Measurements from ENCODE around the gene ASTN2. TPM values are rescaled to one million over a fixed set of nuclear protein-coding genes. Genes with fewer than 3 reads are reported as not detected.

Gene ASTN2
- total and polyA plus RNA-seq, 2 donors, result 3.1 to 10.2 TPM

DNA sequence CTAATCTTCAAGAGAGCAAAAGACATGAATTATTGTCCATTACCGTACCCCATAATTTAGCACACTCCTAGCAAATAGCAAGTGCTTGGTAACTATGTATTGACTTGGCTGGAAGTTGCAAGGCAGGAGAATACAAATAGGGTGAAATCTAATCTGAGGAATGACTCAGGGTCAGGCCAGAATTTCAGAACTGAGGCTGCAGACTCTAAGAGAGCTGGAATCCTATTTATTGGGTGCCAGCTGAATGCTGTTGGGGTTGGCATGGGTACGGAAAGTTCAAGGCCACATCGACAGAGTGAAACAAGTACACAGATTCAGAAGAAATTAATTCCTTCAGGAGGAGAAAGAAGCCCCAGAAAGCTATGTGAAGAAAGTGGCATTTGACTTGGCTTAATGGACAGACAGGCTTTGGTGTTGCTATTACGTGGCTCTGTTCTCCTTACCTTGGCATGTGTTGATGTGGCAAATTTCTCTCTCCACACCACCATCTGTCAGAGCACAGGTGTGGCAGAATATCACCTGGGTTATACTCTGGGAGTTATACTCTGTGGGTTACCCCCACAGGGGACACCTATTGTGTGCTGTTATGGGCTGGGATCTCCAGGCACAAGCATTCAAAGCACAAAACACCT lies 20.9 kb upstream of the ASTN2 start:
- H3K36me3 ChIP-seq (ENCODE audit: insufficient read depth), result no peaks in the 10 kb centered on the region
- DNase-seq (ENCODE audit: extremely low spot score), result no peak
- H3K27ac ChIP-seq (ENCODE audit: low read depth), result no peak overlapping the region
- no peak overlapping the region for H3K4me3 ChIP-seq (ENCODE audit: low read depth, low read length)
- H3K4me1 ChIP-seq (ENCODE audit: insufficient read depth), result no peaks in the 10 kb centered on the region
- WGBS, result 68% methylated on average over 4 of the region's 4 CpGs

GRCh38 chr9:117434566-117434965 lies 19.7 kb upstream of the ASTN2 start:
- DNase-seq (ENCODE audit: extremely low spot score), result no peak

DNA sequence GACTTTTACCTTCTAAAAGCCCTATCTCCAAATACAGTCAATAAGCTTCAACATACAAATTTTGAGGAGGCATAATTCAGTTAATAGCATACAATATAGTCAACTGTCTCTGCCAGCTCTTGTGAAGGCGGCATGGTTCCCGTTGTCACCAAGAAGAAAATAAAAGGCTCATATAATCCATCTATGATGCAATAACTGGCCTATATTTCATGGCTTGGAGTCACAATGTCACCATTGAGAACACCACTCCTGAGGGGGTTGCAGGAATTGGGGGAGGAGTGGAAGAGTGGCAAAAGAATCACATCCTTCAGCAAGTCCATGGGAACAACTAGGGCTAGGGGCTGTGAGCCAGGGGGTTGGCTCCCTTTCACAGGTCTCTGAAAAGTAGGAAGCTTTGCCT lies 16.0 kb upstream of the ASTN2 start:
- Histone ChIP-seq H3K4me1 (ENCODE audit: insufficient read depth) (no peaks in the 10 kb centered on the region), H3K27ac (ENCODE audit: low read depth) (no peak overlapping the region), H3K36me3 (ENCODE audit: insufficient read depth) (no peaks in the 10 kb centered on the region), H3K4me3 (ENCODE audit: low read depth, low read length) (no peak overlapping the region)
- no peak for DNase-seq (ENCODE audit: extremely low spot score)
- 91% methylated on average over 2 of the region's 2 CpGs for WGBS

More at GRCh38 chr9:117434566-117434965, 19.7 kb upstream of the ASTN2 start:
- H3K36me3 ChIP-seq (ENCODE audit: insufficient read depth), result no peaks in the 10 kb centered on the region
- no peak overlapping the region for H3K4me3 ChIP-seq (ENCODE audit: low read depth, low read length)
- H3K27ac ChIP-seq (ENCODE audit: low read depth), result no peak overlapping the region
- no peaks in the 10 kb centered on the region for H3K4me1 ChIP-seq (ENCODE audit: insufficient read depth)

DNA sequence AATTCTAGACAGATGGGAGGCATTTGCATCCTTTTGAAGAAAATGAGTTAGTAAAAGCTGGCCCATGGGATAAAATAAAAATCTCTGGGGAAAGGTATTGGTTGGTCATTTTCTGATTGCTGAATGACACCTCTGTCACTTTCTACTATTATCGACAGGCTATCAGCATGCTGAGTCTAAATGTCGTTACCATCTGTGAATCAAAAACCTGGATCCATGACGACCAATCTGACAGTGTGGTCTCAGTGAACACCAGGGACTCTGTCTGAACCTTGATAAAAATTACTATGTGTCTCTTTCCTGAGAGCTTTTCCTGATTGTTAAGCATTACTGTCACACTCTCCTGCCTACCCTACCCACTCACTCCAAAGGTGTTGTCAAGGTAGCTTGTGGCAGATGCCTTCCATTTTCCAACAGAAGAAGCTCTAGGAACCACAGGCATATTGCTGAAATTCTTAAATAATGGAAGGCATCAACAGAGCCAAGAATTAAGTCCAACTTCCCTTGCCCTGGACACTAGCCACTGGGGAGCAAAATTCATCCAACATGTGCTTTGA lies 12.6 kb upstream of the ASTN2 start:
- 80% methylated on average over 3 of the region's 3 CpGs for WGBS

GRCh38 chr9:117425566-117425965 lies 10.7 kb upstream of the ASTN2 start:
- H3K27ac ChIP-seq (ENCODE audit: low read depth), result no peak overlapping the region
- H3K4me1 ChIP-seq (ENCODE audit: insufficient read depth), result no peaks in the 10 kb centered on the region
- WGBS, result 72% methylated on average over 3 of the region's 3 CpGs
- DNase-seq (ENCODE audit: extremely low spot score), result no peak
- H3K4me3 ChIP-seq (ENCODE audit: low read depth, low read length), result no peak overlapping the region
- no peaks in the 10 kb centered on the region for H3K36me3 ChIP-seq (ENCODE audit: insufficient read depth)

More for the DNA sequence above, 12.6 kb upstream of the ASTN2 start:
- Histone ChIP-seq H3K36me3 (ENCODE audit: insufficient read depth) (no peaks in the 10 kb centered on the region), H3K4me1 (ENCODE audit: insufficient read depth) (no peaks in the 10 kb centered on the region), H3K4me3 (ENCODE audit: low read depth, low read length) (no peak overlapping the region), H3K27ac (ENCODE audit: low read depth) (no peak overlapping the region)
- no peak for DNase-seq (ENCODE audit: extremely low spot score)

DNA sequence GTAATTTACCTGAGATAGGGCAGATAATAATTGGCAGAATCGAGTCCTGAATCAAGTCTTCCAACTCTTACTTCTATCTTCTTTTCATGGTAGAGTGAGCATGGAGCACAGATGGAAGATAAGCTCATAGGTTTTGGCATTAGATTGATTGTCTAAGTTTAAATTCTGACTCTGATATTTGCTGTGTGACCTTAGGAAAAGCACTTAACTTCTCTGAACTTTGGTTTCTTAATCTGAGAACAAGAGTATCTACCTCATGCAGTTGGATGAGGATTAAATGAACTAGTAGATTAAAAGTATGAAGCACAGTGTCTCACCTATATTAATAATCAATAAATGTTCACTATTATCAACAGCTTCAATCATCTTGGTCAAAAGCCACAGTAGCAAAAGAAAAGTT lies 9.4 kb upstream of the ASTN2 start:
- no peaks in the 10 kb centered on the region for H3K36me3 ChIP-seq (ENCODE audit: insufficient read depth)
- DNase-seq (ENCODE audit: extremely low spot score), result no peak
- H3K27ac ChIP-seq (ENCODE audit: low read depth), result no peak overlapping the region
- WGBS, result 76% methylated on average over 1 of the region's 1 CpG
- H3K4me1 ChIP-seq (ENCODE audit: insufficient read depth), result no peaks in the 10 kb centered on the region
- no peak overlapping the region for H3K4me3 ChIP-seq (ENCODE audit: low read depth, low read length)

- H3K36me3 ChIP-seq (ENCODE audit: insufficient read depth), result no peaks in the 10 kb centered on the region
- no peak overlapping the region for H3K4me3 ChIP-seq (ENCODE audit: low read depth, low read length)
- H3K4me1 ChIP-seq (ENCODE audit: insufficient read depth), result no peaks in the 10 kb centered on the region
- no peak for DNase-seq (ENCODE audit: extremely low spot score)
- no peak overlapping the region for H3K27ac ChIP-seq (ENCODE audit: low read depth)
- WGBS, result 62% methylated on average over 1 of the region's 1 CpG
Observed at GRCh38 chr9:117418111-117418510, 3.3 kb upstream of the ASTN2 start.

DNA sequence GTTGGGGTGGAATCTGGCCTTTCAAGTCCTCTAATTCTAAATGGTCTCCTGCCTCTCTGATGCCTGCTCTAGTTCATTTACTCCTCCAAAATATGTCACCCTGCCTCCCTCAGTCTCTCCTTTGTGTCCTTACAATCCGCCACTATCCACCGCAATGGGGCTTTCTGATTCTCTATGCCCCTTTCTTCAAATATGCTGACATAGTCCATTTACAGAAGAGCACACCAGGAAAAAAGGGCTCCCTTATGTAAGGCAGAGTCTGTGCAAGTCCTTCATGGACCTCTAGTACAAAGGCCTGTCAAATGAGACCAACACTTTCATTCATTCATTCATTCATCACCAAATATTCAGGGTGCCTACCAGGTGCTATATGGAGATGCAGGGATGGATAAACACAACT lies 2.0 kb upstream of the ASTN2 start:
- 92% methylated on average over 2 of the region's 2 CpGs for WGBS
- Histone ChIP-seq H3K36me3 (ENCODE audit: insufficient read depth) (no peaks in the 10 kb centered on the region), H3K4me3 (ENCODE audit: low read depth, low read length) (no peak overlapping the region), H3K4me1 (ENCODE audit: insufficient read depth) (no peaks in the 10 kb centered on the region), H3K27ac (ENCODE audit: low read depth) (no peak overlapping the region)
- DNase-seq (ENCODE audit: extremely low spot score), result no peak

- no peak overlapping the region for H3K27ac ChIP-seq (ENCODE audit: low read depth)
- peak overlapping the region; percentile 59 for H3K4me3 ChIP-seq (ENCODE audit: low read depth, low read length)
- 4% methylated on average over 13 of the region's 13 CpGs for WGBS
- H3K4me1 ChIP-seq (ENCODE audit: insufficient read depth), result no peaks in the 10 kb centered on the region
- no peaks in the 10 kb centered on the region for H3K36me3 ChIP-seq (ENCODE audit: insufficient read depth)
- no peak for DNase-seq (ENCODE audit: extremely low spot score)
Observed at GRCh38 chr9:117415358-117415914, 579 bp upstream of the ASTN2 start.

GRCh38 chr9:117414220-117414905 lies 494 bp downstream of the ASTN2 start:
- Histone ChIP-seq H3K27ac (ENCODE audit: low read depth) (no peak overlapping the region), H3K4me3 (ENCODE audit: low read depth, low read length) (peak overlapping the region; percentile 59), H3K36me3 (ENCODE audit: insufficient read depth) (no peaks in the 10 kb centered on the region), H3K4me1 (ENCODE audit: insufficient read depth) (no peaks in the 10 kb centered on the region)
- under 1% methylated on average over 77 of the region's 77 CpGs for WGBS
- DNase-seq (ENCODE audit: extremely low spot score), result no peak

DNA sequence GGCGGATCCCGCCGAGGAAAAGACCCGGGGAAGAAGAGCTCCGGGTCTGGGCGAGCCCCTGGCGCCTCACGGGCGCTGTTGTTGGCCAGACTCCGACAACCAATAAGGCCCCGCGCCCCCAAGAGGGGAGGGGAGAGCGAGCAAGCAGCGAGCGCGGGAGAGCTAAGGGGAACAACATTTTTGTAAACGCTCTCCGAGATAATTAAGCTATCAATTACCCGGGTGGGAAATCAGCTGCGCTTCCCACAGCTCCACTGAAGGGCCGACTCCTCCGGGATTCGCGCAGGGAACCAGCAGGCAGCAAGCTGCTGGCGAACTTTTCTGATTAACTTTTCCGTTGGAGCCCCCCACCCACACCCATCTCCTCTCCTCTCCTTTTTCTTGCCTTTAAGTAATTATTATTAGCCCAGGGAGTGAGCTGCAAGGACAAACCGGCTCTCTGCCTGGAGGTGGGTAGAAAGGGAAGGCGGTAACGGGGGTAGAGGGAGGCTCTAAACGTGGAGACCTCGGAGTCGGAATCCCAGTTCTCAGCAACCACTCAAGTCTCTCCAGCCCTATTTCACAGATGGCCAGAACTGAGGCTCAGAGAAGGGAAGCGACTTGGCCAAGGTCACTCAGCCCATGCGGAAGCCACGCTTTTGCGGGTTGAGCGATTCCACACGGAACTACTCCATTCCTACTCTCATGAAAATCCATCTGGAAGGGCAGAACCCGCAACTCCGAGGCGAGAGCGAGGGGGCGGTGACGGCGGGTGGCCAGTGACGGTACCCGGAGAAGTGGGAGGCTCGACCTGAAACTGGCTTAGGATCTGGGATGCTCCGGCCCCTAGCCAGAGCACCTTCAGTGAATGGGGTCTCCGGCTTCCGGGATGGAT lies 1.3 kb downstream of the ASTN2 start:
- H3K36me3 ChIP-seq (ENCODE audit: insufficient read depth), result no peaks in the 10 kb centered on the region
- no peak for DNase-seq (ENCODE audit: extremely low spot score)
- no peaks in the 10 kb centered on the region for H3K4me1 ChIP-seq (ENCODE audit: insufficient read depth)
- WGBS, result 1% methylated on average over 51 of the region's 51 CpGs
- H3K4me3 ChIP-seq (ENCODE audit: low read depth, low read length), result peak overlapping the region; percentile 59
- no peak overlapping the region for H3K27ac ChIP-seq (ENCODE audit: low read depth)

GRCh38 chr9:117412841-117413240 lies 2.0 kb downstream of the ASTN2 start:
- Histone ChIP-seq H3K4me3 (ENCODE audit: low read depth, low read length) (no peak overlapping the region), H3K27ac (ENCODE audit: low read depth) (no peak overlapping the region), H3K4me1 (ENCODE audit: insufficient read depth) (no peaks in the 10 kb centered on the region), H3K36me3 (ENCODE audit: insufficient read depth) (no peaks in the 10 kb centered on the region)
- DNase-seq (ENCODE audit: extremely low spot score), result no peak
- 7% methylated on average over 24 of the region's 24 CpGs for WGBS

GRCh38 chr9:117412006-117412715 lies 2.7 kb downstream of the ASTN2 start:
- no peak overlapping the region for H3K27ac ChIP-seq (ENCODE audit: low read depth)
- H3K4me1 ChIP-seq (ENCODE audit: insufficient read depth), result no peaks in the 10 kb centered on the region
- H3K4me3 ChIP-seq (ENCODE audit: low read depth, low read length), result no peak overlapping the region
- H3K36me3 ChIP-seq (ENCODE audit: insufficient read depth), result no peaks in the 10 kb centered on the region
- no peak for DNase-seq (ENCODE audit: extremely low spot score)
- 34% methylated on average over 17 of the region's 17 CpGs for WGBS

All from urinary bladder (tissue), 4 donors.